ENCODE measurements around the gene PDPK1.
A peak's percentile ranks its signal among the peaks of the same experiment; 100 is the strongest.

DNA sequence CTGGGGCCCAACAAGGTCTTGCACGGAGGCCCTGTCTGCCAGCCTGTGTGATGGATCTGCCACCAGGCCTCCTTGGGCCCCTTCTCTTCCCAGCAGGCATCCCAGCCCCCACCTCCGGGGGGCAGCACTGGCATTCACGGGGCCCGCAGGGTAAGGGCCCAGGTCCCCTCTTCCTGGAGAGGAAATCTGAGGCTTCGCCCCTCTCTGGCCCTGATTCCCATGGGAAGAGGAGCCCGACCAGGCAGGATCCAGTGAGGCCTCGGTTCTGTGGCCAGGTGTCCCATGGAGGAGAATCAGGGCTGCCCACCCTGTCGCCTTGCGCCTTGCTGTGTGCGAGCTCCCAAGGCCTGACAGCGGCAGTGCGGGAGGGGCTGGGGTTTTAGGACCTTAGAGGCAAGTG, 48.4 kb downstream of the PDPK1 start:
- TF ChIP-seq, protein P1, sequence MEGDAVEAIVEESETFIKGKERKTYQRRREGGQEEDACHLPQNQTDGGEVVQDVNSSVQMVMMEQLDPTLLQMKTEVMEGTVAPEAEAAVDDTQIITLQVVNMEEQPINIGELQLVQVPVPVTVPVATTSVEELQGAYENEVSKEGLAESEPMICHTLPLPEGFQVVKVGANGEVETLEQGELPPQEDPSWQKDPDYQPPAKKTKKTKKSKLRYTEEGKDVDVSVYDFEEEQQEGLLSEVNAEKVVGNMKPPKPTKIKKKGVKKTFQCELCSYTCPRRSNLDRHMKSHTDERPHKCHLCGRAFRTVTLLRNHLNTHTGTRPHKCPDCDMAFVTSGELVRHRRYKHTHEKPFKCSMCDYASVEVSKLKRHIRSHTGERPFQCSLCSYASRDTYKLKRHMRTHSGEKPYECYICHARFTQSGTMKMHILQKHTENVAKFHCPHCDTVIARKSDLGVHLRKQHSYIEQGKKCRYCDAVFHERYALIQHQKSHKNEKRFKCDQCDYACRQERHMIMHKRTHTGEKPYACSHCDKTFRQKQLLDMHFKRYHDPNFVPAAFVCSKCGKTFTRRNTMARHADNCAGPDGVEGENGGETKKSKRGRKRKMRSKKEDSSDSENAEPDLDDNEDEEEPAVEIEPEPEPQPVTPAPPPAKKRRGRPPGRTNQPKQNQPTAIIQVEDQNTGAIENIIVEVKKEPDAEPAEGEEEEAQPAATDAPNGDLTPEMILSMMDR (IDR thresholded peaks at IDR 0.05; ENCODE audit: low read length), result peak; percentile 18; the same call in 1 of the 2 replicates
- no peak for TF ChIP-seq EZH2 (IDR thresholded peaks at IDR 0.05; ENCODE audit: borderline replicate concordance, low read length)

Data from OCI-LY1 (cell line).